Measurements from ENCODE around the gene AIM2.
A peak's percentile ranks its signal among the peaks of the same experiment; 100 is the strongest.

DNA sequence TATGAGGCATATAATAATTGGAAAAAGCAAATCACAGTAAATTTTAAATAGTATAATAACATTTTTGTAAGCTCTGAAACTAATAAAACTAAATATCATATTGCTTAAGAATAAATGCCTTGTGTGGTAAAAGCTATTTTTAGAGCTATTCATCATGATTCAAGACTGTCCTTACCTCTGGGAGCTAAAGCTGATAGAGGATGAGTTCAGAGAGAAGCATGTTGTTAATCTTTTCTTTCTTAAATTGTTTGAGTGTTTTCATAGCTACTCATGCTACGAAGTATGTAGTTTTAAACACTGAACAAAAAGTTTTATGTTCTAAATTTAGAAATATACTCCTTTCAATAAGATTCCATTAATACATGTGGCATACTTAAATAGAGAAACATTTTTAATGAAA lies 36.4 kb downstream of the AIM2 start:
- TF ChIP-seq POLR2AphosphoS5 (IDR thresholded peaks at IDR 0.05; ENCODE audit: low read depth, low read length) = peak; percentile 19; the same call in 1 of the 2 replicates
- no peak for TF ChIP-seq RFX5 (IDR thresholded peaks at IDR 0.05; ENCODE audit: low read length)

Measured in SK-N-SH (cell line).